Epithelial cell of prostate (primary cell): ENCODE measurements around the gene RAB25.
"Not testable (repeated sequence)": the region's sequence is repeated elsewhere in the genome, so short reads cannot be mapped to it uniquely, and the experiment has no call there.

Source experiments
- DNase-seq: peaks from one replicate; pipeline ENCODE4 v3.0.0-alpha.2; 2011; ENCODE audit warnings: low read depth, low spot score
- H3K27ac ChIP-seq: fragments of 450-650 bp; 2 replicates; pipeline ENCODE4 v1.5.1; 2017; ENCODE audit warnings: mild to moderate bottlenecking

Gene RAB25

GRCh38 chr1:156114101-156114918, 53.4 kb downstream of the RAB25 start, which contains the start of gene LMNA:
Gene LMNA (plus strand): TSS chr1:156114711. CDS start chr1:156114919, 208 bp downstream.
- peak; percentile 85 for DNase-seq
- peak within 1 kb of the TSS; percentile 99 for H3K27ac ChIP-seq

- H3K27ac ChIP-seq, result peak overlapping the region; percentile 99
- no peak for DNase-seq
Measured at GRCh38 chr1:156114919-156115513, 54.1 kb downstream of the RAB25 start.

GRCh38 chr1:156115514-156116374, 54.8 kb downstream of the RAB25 start:
- DNase-seq, result no peak
- peak overlapping the region; percentile 99 for H3K27ac ChIP-seq

- DNase-seq, result not testable (repeated sequence)
- peak overlapping the region; percentile 99 for H3K27ac ChIP-seq
Measured at GRCh38 chr1:156116731-156117130, 55.8 kb downstream of the RAB25 start.

GRCh38 chr1:156117414-156118176, 56.6 kb downstream of the RAB25 start:
- peak overlapping the region; percentile 99 for H3K27ac ChIP-seq
- DNase-seq, result no peak

- no peak for DNase-seq
- H3K27ac ChIP-seq, result peak overlapping the region; percentile 99
Measured at GRCh38 chr1:156118177-156118868, 57.4 kb downstream of the RAB25 start.

GRCh38 chr1:156119503-156120209, 58.7 kb downstream of the RAB25 start:
- DNase-seq, result no peak
- H3K27ac ChIP-seq, result peak overlapping the region; percentile 99
